IMR-90 (cell line): Measurements from ENCODE around the gene UBL3. TPM values are rescaled to one million over a fixed set of nuclear protein-coding genes. Genes with fewer than 3 reads are reported as not detected.

Experiments
- ATAC-seq: fragments of 200-7000 bp; cut with Tn5 transposase; 2 replicates; pipeline ENCODE4 v1.9.1; 2020; ENCODE audit warnings: low read depth, mild to moderate bottlenecking, moderate library complexity
- BruUV-seq: library from RNA; stranded (reverse); fragments of 400-500 nt; replicated peaks from 2 replicates; lab custom pipeline; 2021; lab: Mats Ljungman, UMichigan
- CTCF ChIA-PET: fragments of 300-600 bp; formaldehyde crosslinking; extraction: SDS; loops from one replicate; lab custom pipeline; 2021; ENCODE audit warnings: antibody characterized with exemption; lab: Yijun Ruan, JAX
- POLR2A ChIA-PET: fragments of 300-600 bp; sonication (Branson Sonifier 250); formaldehyde crosslinking; loops from one replicate; lab custom pipeline; 2022; ENCODE audit warnings: antibody characterized with exemption; ENCODE audit not compliant: unreplicated experiment; lab: Charles Lee
- DNase-seq: peaks from one replicate; pipeline ENCODE4 v3.0.0; 2013
- H2AFZ ChIP-seq: replicated peaks from 2 replicates; pipeline ENCODE3; 2013; ENCODE audit warnings: low read length, mild to moderate bottlenecking; ENCODE audit not compliant: poor library complexity
- H2AK5ac ChIP-seq: 2 replicates; pipeline ENCODE4 v1.6.1; 2013; ENCODE audit warnings: low read depth, low read length, inconsistent platforms
- H2AK9ac ChIP-seq: replicated peaks from 2 replicates; pipeline ENCODE3; 2013; ENCODE audit warnings: mild to moderate bottlenecking, low read depth, low read length, moderate library complexity; ENCODE audit not compliant: poor library complexity
- H2BK120ac ChIP-seq: 2 replicates; pipeline ENCODE4 v1.6.1; 2013; ENCODE audit warnings: low read depth, low read length, inconsistent platforms
- H2BK15ac ChIP-seq: 3 replicates; pipeline ENCODE4 v1.6.1; 2013; ENCODE audit warnings: low read depth, low read length, inconsistent platforms
- H2BK20ac ChIP-seq: 2 replicates; pipeline ENCODE4 v1.6.1; 2013; ENCODE audit warnings: low read depth, mild to moderate bottlenecking, inconsistent platforms, low read length, moderate library complexity
- H2BK5ac ChIP-seq: 2 replicates; pipeline ENCODE4 v1.6.1; 2013; ENCODE audit warnings: mild to moderate bottlenecking, low read depth, low read length, inconsistent platforms; ENCODE audit not compliant: poor library complexity, severe bottlenecking
- H3K14ac ChIP-seq: replicated peaks from 2 replicates; pipeline ENCODE4 v1.6.1; 2013; ENCODE audit warnings: low read depth, low read length, inconsistent platforms
- H3K18ac ChIP-seq: 2 replicates; pipeline ENCODE4 v1.6.1; 2013; ENCODE audit warnings: low read depth, low read length, control low read depth
- H3K23ac ChIP-seq: 2 replicates; pipeline ENCODE4 v1.6.1; 2013; ENCODE audit warnings: low read depth, low read length, inconsistent platforms
- H3K27ac ChIP-seq: 2 replicates; pipeline ENCODE4 v1.5.1; 2013; ENCODE audit warnings: mild to moderate bottlenecking, control low read depth, low read length; ENCODE audit not compliant: insufficient read depth
- H3K27me3 ChIP-seq: 2 replicates; pipeline ENCODE4 v1.6.1; 2013; ENCODE audit warnings: low read length; ENCODE audit not compliant: control insufficient read depth, insufficient read depth
- H3K36me3 ChIP-seq: 2 replicates; pipeline ENCODE4 v1.6.1; 2013; ENCODE audit warnings: low read length, mixed read lengths; ENCODE audit not compliant: control insufficient read depth, insufficient read depth
- H3K4ac ChIP-seq: 2 replicates; pipeline ENCODE4 v1.6.1; 2013; ENCODE audit warnings: low read depth, low read length, inconsistent platforms
- H3K4me1 ChIP-seq: 2 replicates; pipeline ENCODE4 v1.6.1; 2013; ENCODE audit warnings: low read length, mixed read lengths; ENCODE audit not compliant: control insufficient read depth, insufficient read depth
- H3K4me2 ChIP-seq: 2 replicates; pipeline ENCODE4 v1.6.1; 2013; ENCODE audit warnings: low read depth, mild to moderate bottlenecking, control low read depth, low read length, moderate library complexity
- H3K4me3 ChIP-seq: 2 replicates; pipeline ENCODE4 v1.5.1; 2013; ENCODE audit warnings: low read depth, mild to moderate bottlenecking, control low read depth, low read length, moderate library complexity; ENCODE audit not compliant: insufficient read depth
- H3K56ac ChIP-seq: 2 replicates; pipeline ENCODE4 v1.6.1; 2013; ENCODE audit warnings: low read length, inconsistent platforms; ENCODE audit not compliant: insufficient read depth; ENCODE audit errors: extremely low read depth
- H3K79me1 ChIP-seq, 2 experiments: 2 replicates each; pipeline ENCODE4 v1.6.1; 2013; ENCODE audit warnings: low read length in 2 of 2, inconsistent platforms in 1 of 2, low read depth in 1 of 2
- H3K9ac ChIP-seq: 2 replicates; pipeline ENCODE4 v1.6.1; 2013; ENCODE audit warnings: low read depth, low read length, control low read depth
- H3K9me1 ChIP-seq: 2 replicates; pipeline ENCODE4 v1.6.1; 2013; ENCODE audit warnings: low read length, inconsistent platforms; ENCODE audit not compliant: insufficient read depth
- H3K9me3 ChIP-seq: 2 replicates; pipeline ENCODE4 v1.6.1; 2013; ENCODE audit warnings: low read length; ENCODE audit not compliant: control insufficient read depth, insufficient read depth
- H4K20me1 ChIP-seq: 2 replicates; pipeline ENCODE4 v1.6.1; 2013; ENCODE audit warnings: low read length, inconsistent platforms; ENCODE audit not compliant: insufficient read depth
- H4K5ac ChIP-seq: 2 replicates; pipeline ENCODE4 v1.6.1; 2013; ENCODE audit warnings: mild to moderate bottlenecking, low read depth, low read length, control low read depth
- H4K8ac ChIP-seq, 2 experiments: 2 replicates each; pipeline ENCODE4 v1.6.1; 2013; ENCODE audit warnings: low read depth in 2 of 2, low read length in 2 of 2, control low read depth in 1 of 2, inconsistent platforms in 1 of 2
- H4K91ac ChIP-seq: 2 replicates; pipeline ENCODE4 v1.6.1; 2013; ENCODE audit warnings: low read depth, low read length, inconsistent platforms; ENCODE audit not compliant: insufficient read depth
- BHLHE40 ChIP-seq: fragments of 150-350 bp; IDR thresholded peaks from 2 replicates; pipeline ENCODE4 v1.6.1; 2016; ENCODE audit warnings: mild to moderate bottlenecking, low read depth, low read length
- CHD1 ChIP-seq: IDR thresholded peaks from 2 replicates; pipeline ENCODE4 v1.6.1; 2012; ENCODE audit warnings: low read depth, low read length, improper control_type of control experiment
- MAZ ChIP-seq: IDR thresholded peaks from 2 replicates; pipeline ENCODE4 v1.6.1; 2012; ENCODE audit warnings: low read depth, mild to moderate bottlenecking, low read length, improper control_type of control experiment, moderate library complexity, borderline replicate concordance
- MXI1 ChIP-seq: IDR thresholded peaks from 2 replicates; pipeline ENCODE4 v1.6.1; 2012; ENCODE audit warnings: low read depth, mild to moderate bottlenecking, low read length, moderate library complexity, borderline replicate concordance
- NFE2L2 ChIP-seq: fragments of 150-350 bp; IDR thresholded peaks from 2 replicates; pipeline ENCODE4 v1.6.1; 2016; ENCODE audit warnings: low read depth, mild to moderate bottlenecking, low read length
- POLR2A ChIP-seq: IDR thresholded peaks from 2 replicates; pipeline ENCODE4 v1.6.1; 2012; ENCODE audit warnings: mild to moderate bottlenecking, low read depth, low read length
- RAD21 ChIP-seq: IDR thresholded peaks from 2 replicates; pipeline ENCODE4 v1.6.1; 2012; ENCODE audit warnings: low read length, improper control_type of control experiment
- RCOR1 ChIP-seq: IDR thresholded peaks from 2 replicates; pipeline ENCODE4 v1.6.1; 2012; ENCODE audit warnings: mild to moderate bottlenecking, low read length, improper control_type of control experiment; ENCODE audit not compliant: insufficient replicate concordance
- RFX5 ChIP-seq: IDR thresholded peaks from 2 replicates; pipeline ENCODE4 v1.8.0; 2012; ENCODE audit warnings: low read depth, mild to moderate bottlenecking, low read length, moderate library complexity
- SMC3 ChIP-seq: fragments of 150-350 bp; IDR thresholded peaks from 2 replicates; pipeline ENCODE4 v1.6.1; 2016; ENCODE audit warnings: low read depth, mild to moderate bottlenecking, antibody characterized with exemption, low read length, moderate library complexity
- WGBS, 2 experiments: methylation state at CpG; one replicate each; pipeline versions ENCODE4 v1.1.5 to v1.1.7; 2013; ENCODE audit warnings: missing lambda C conversion rate in 2 of 2; ENCODE audit not compliant: insufficient read length in 1 of 2; ENCODE audit errors: extremely low coverage in 2 of 2; 5-methylcytosine and 5-hydroxymethylcytosine counted together
- dilution Hi-C: fragments of 300-500 bp; cut with HindIII; formaldehyde crosslinking; loops from one replicate; pipeline ENCODE4 v1.14.3; 2018; ENCODE audit warnings: low sequenced_read_pairs; ENCODE audit not compliant: unreplicated experiment
- in situ Hi-C: fragments of 300-500 bp; cut with MboI; formaldehyde crosslinking; loops from 3 replicates; pipeline ENCODE4 v1.14.3; 2019; ENCODE audit warnings: low sequenced_read_pairs, inconsistent platforms, mixed read lengths
- intact Hi-C: fragments of 100-400 bp; cut with micrococcal nuclease; formaldehyde crosslinking; loops from 2 replicates; pipeline ENCODE4 v1.10.0; 2022
- polyA plus RNA-seq, 3 experiments: library from polyadenylated mRNA; depleted of rRNA; stranded (reverse); fragments of >200 nt; gene quantifications; 2 replicates each; pipeline ENCODE4 v1.2.3, GENCODE V29; 2012; ENCODE audit warnings: low replicate concordance in 1 of 3
- total RNA-seq: library from RNA; depleted of rRNA; stranded (reverse); fragments of >200 nt; gene quantifications from 2 replicates; pipeline ENCODE4 v1.2.3, GENCODE V29; 2012
- TF ChIP-seq, protein P1 (sequence below): fragments of 150-350 bp; IDR thresholded peaks from 2 replicates; pipeline ENCODE4 v1.6.1; 2016; ENCODE audit warnings: low read depth, mild to moderate bottlenecking, low read length, moderate library complexity, borderline replicate concordance
- TF ChIP-seq, protein P2 (sequence below): fragments of 150-350 bp; IDR thresholded peaks from 2 replicates; pipeline ENCODE4 v1.6.1; 2017; ENCODE audit warnings: mild to moderate bottlenecking, antibody characterized with exemption, low read length, low read depth
- TF ChIP-seq, protein P3 (sequence below): conservative IDR thresholded peaks from 2 replicates; pipeline ENCODE4 v1.5.1; 2012; ENCODE audit warnings: mild to moderate bottlenecking, low read depth, low read length, improper control_type of control experiment

UBL3 gene
- total and polyA plus RNA-seq, 2 of the 4 experiments (the other 2 are of a cell fraction): 16.0 to 19.9 TPM

DNA sequence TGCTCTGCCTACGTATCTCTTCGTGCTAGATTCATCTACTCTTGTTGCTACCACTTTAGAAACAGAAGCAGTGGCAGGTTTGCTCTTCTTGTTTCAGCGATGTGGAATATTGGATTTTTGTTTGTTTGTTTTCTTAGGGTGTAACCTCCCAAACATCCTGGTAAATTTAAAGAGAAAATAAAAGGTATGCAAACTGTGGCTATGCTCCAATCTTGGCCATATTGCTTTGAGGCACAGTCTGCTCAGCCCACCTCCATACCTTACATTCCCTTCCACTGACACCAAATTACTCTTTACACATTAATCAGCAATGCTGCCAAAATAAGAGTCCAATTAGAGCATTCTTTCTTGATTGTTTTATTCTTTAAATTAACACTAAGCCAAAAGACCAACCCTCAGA is 25.2 kb upstream of the UBL3 start:
- dilution Hi-C loops: no loop called here
- TF ChIP-seq, protein P1, sequence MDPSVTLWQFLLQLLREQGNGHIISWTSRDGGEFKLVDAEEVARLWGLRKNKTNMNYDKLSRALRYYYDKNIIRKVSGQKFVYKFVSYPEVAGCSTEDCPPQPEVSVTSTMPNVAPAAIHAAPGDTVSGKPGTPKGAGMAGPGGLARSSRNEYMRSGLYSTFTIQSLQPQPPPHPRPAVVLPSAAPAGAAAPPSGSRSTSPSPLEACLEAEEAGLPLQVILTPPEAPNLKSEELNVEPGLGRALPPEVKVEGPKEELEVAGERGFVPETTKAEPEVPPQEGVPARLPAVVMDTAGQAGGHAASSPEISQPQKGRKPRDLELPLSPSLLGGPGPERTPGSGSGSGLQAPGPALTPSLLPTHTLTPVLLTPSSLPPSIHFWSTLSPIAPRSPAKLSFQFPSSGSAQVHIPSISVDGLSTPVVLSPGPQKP: no peak
- no peak for TF ChIP-seq RFX5
- TF ChIP-seq, protein P2, sequence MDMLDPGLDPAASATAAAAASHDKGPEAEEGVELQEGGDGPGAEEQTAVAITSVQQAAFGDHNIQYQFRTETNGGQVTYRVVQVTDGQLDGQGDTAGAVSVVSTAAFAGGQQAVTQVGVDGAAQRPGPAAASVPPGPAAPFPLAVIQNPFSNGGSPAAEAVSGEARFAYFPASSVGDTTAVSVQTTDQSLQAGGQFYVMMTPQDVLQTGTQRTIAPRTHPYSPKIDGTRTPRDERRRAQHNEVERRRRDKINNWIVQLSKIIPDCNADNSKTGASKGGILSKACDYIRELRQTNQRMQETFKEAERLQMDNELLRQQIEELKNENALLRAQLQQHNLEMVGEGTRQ: no peak
- TF ChIP-seq CHD1: no peak
- no peak for TF ChIP-seq RAD21
- TF ChIP-seq NFE2L2: no peak
- no peak for TF ChIP-seq MAZ
- no peak for TF ChIP-seq POLR2A
- no peak for TF ChIP-seq RCOR1
- TF ChIP-seq SMC3: no peak
- TF ChIP-seq MXI1: no peak
- TF ChIP-seq BHLHE40: no peak
- TF ChIP-seq, protein P3, sequence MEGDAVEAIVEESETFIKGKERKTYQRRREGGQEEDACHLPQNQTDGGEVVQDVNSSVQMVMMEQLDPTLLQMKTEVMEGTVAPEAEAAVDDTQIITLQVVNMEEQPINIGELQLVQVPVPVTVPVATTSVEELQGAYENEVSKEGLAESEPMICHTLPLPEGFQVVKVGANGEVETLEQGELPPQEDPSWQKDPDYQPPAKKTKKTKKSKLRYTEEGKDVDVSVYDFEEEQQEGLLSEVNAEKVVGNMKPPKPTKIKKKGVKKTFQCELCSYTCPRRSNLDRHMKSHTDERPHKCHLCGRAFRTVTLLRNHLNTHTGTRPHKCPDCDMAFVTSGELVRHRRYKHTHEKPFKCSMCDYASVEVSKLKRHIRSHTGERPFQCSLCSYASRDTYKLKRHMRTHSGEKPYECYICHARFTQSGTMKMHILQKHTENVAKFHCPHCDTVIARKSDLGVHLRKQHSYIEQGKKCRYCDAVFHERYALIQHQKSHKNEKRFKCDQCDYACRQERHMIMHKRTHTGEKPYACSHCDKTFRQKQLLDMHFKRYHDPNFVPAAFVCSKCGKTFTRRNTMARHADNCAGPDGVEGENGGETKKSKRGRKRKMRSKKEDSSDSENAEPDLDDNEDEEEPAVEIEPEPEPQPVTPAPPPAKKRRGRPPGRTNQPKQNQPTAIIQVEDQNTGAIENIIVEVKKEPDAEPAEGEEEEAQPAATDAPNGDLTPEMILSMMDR: no peak
- no peak overlapping the region for H4K91ac ChIP-seq
- H3K36me3 ChIP-seq: no peaks in the 10 kb centered on the region
- no peak overlapping the region for H3K18ac ChIP-seq
- no TSS peak for BruUV-seq
- H3K27me3 ChIP-seq: peaks cover 7% of the 10 kb centered on the region
- ChIA-PET CTCF (interaction anchor here (1.1 kb wide), 1 partner anchor 48 kb away, joined by 3 read pairs; no protein-coding TSS in a partner anchor), POLR2A (no interaction called here)
- no peak overlapping the region for H2AK5ac ChIP-seq
- no peak for ATAC-seq
- no peak overlapping the region for H4K5ac ChIP-seq
- no peaks in the 10 kb centered on the region for H3K9me3 ChIP-seq
- H3K9me1 ChIP-seq: peaks cover 4% of the 10 kb centered on the region; the same call in 1 of the 2 replicates
- no peaks in the 10 kb centered on the region for H4K20me1 ChIP-seq
- H3K14ac ChIP-seq: no peak overlapping the region
- no peaks in the 10 kb centered on the region for H3K79me1 ChIP-seq
- H4K8ac ChIP-seq: no peak overlapping the region
- no peak overlapping the region for H3K56ac ChIP-seq
- H3K4me1 ChIP-seq: peaks cover 1% of the 10 kb centered on the region; the same call in 1 of the 2 replicates
- H3K9ac ChIP-seq: no peak overlapping the region
- intact Hi-C loops: no loop called here
- no peak overlapping the region for H3K27ac ChIP-seq
- no peak overlapping the region for H3K4ac ChIP-seq
- no peak for DNase-seq
- no peak overlapping the region for H2BK20ac ChIP-seq
- in situ Hi-C loops: no loop called here
- WGBS, 2 experiments: no CpG with 5 or more reads among the region's 3 CpGs
- no peak overlapping the region for H2BK120ac ChIP-seq
- H2BK5ac ChIP-seq: no peak overlapping the region
- no peak overlapping the region for H3K23ac ChIP-seq
- H2BK15ac ChIP-seq: no peak overlapping the region
- no peak overlapping the region for H2AFZ ChIP-seq
- no peak overlapping the region for H3K4me2 ChIP-seq
- H2AK9ac ChIP-seq: no peak overlapping the region
- no peak overlapping the region for H3K4me3 ChIP-seq
